ENCODE data around the gene GP5. TPM values are rescaled to one million over a fixed set of nuclear protein-coding genes. Genes with fewer than 3 reads are reported as not detected.

Gene GP5
- total and polyA plus RNA-seq, 2 of the 13 experiments (the other 11 are each of a cell fraction or from before 2014, with no cell fraction given), result not detected

DNA sequence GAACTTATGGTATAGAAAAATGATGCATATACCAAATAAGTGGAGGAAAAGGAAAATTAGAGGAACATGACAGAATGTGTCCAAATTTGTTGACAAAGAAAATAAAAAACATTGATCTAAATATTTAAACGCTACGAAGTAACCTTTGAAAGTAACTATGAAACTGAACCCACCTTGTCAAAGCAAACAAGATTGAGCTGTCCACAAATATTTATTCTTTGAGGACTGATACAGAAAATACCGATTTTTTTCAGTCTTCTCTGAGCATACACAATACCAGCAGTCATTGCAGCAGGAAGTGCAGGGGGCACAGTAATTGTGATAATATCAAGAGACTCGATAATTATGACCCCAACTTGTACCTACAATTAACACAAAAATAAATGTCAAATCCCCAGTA is 47.7 kb upstream of the GP5 start (continued):
- TF ChIP-seq TCF7 (IDR thresholded peaks at IDR 0.05; ENCODE audit: low read depth), result peak; percentile 89
- TF ChIP-seq, protein P1, sequence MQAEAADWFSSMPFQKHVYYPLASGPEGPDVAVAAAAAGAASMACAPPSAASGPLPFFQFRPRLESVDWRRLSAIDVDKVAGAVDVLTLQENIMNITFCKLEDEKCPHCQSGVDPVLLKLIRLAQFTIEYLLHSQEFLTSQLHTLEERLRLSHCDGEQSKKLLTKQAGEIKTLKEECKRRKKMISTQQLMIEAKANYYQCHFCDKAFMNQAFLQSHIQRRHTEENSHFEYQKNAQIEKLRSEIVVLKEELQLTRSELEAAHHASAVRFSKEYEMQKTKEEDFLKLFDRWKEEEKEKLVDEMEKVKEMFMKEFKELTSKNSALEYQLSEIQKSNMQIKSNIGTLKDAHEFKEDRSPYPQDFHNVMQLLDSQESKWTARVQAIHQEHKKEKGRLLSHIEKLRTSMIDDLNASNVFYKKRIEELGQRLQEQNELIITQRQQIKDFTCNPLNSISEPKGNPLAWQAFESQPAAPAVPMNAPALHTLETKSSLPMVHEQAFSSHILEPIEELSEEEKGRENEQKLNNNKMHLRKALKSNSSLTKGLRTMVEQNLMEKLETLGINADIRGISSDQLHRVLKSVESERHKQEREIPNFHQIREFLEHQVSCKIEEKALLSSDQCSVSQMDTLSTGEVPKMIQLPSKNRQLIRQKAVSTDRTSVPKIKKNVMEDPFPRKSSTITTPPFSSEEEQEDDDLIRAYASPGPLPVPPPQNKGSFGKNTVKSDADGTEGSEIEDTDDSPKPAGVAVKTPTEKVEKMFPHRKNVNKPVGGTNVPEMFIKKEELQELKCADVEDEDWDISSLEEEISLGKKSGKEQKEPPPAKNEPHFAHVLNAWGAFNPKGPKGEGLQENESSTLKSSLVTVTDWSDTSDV (CRISPR knock-in tag; IDR thresholded peaks at IDR 0.05), result no peak
- TF ChIP-seq ZNF703 (CRISPR knock-in tag; IDR thresholded peaks at IDR 0.05; ENCODE audit: borderline replicate concordance), result no peak
- TF ChIP-seq, protein P2, sequence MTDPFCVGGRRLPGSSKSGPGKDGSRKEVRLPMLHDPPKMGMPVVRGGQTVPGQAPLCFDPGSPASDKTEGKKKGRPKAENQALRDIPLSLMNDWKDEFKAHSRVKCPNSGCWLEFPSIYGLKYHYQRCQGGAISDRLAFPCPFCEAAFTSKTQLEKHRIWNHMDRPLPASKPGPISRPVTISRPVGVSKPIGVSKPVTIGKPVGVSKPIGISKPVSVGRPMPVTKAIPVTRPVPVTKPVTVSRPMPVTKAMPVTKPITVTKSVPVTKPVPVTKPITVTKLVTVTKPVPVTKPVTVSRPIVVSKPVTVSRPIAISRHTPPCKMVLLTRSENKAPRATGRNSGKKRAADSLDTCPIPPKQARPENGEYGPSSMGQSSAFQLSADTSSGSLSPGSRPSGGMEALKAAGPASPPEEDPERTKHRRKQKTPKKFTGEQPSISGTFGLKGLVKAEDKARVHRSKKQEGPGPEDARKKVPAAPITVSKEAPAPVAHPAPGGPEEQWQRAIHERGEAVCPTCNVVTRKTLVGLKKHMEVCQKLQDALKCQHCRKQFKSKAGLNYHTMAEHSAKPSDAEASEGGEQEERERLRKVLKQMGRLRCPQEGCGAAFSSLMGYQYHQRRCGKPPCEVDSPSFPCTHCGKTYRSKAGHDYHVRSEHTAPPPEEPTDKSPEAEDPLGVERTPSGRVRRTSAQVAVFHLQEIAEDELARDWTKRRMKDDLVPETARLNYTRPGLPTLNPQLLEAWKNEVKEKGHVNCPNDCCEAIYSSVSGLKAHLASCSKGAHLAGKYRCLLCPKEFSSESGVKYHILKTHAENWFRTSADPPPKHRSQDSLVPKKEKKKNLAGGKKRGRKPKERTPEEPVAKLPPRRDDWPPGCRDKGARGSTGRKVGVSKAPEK (CRISPR knock-in tag; IDR thresholded peaks at IDR 0.05; ENCODE audit: borderline replicate concordance), result no peak
- no peak for TF ChIP-seq TGIF2 (CRISPR knock-in tag; IDR thresholded peaks at IDR 0.05)
- TF ChIP-seq SCMH1 (CRISPR knock-in tag; IDR thresholded peaks at IDR 0.05; ENCODE audit: borderline replicate concordance), result no peak
- no peak for TF ChIP-seq MLLT10 (CRISPR knock-in tag; IDR thresholded peaks at IDR 0.05)
- TF ChIP-seq HMG20A (CRISPR knock-in tag; IDR thresholded peaks at IDR 0.05; ENCODE audit: borderline replicate concordance), result peak; percentile 59; the same call in 1 of the 2 replicates
- no peak for TF ChIP-seq ZSCAN9 (CRISPR knock-in tag; IDR thresholded peaks at IDR 0.05; ENCODE audit: borderline replicate concordance)
- TF ChIP-seq ZBTB7B (CRISPR knock-in tag; IDR thresholded peaks at IDR 0.05), result 0 out of 2 replicates have a peak, but pooled peaks have one; percentile 27
- TF ChIP-seq, protein P3, sequence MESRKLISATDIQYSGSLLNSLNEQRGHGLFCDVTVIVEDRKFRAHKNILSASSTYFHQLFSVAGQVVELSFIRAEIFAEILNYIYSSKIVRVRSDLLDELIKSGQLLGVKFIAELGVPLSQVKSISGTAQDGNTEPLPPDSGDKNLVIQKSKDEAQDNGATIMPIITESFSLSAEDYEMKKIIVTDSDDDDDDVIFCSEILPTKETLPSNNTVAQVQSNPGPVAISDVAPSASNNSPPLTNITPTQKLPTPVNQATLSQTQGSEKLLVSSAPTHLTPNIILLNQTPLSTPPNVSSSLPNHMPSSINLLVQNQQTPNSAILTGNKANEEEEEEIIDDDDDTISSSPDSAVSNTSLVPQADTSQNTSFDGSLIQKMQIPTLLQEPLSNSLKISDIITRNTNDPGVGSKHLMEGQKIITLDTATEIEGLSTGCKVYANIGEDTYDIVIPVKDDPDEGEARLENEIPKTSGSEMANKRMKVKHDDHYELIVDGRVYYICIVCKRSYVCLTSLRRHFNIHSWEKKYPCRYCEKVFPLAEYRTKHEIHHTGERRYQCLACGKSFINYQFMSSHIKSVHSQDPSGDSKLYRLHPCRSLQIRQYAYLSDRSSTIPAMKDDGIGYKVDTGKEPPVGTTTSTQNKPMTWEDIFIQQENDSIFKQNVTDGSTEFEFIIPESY (CRISPR knock-in tag; IDR thresholded peaks at IDR 0.05), result no peak
- TF ChIP-seq, protein P4, sequence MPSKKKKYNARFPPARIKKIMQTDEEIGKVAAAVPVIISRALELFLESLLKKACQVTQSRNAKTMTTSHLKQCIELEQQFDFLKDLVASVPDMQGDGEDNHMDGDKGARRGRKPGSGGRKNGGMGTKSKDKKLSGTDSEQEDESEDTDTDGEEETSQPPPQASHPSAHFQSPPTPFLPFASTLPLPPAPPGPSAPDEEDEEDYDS (CRISPR knock-in tag; IDR thresholded peaks at IDR 0.05), result no peak
- TF ChIP-seq BHLHE40 (IDR thresholded peaks at IDR 0.05; ENCODE audit: low read length), result no peak
- no peak for TF ChIP-seq XBP1 (CRISPR knock-in tag; IDR thresholded peaks at IDR 0.05)
- no peak for TF ChIP-seq ZFP36L1 (CRISPR knock-in tag; IDR thresholded peaks at IDR 0.05)
